Breast epithelium (tissue), 3 donors: Measurements from ENCODE around the gene TMEM132D.

Experiments
- CTCF ChIP-seq, 3 donors: fragments of 450-650 bp; IDR thresholded peaks; one replicate each; pipeline ENCODE4 v1.5.1; 2016 to 2017; ENCODE audit warnings: antibody characterized with exemption in 3 of 3, mild to moderate bottlenecking in 3 of 3, moderate library complexity in 3 of 3
- POLR2A ChIP-seq: fragments of 450-650 bp; IDR thresholded peaks from one replicate; pipeline ENCODE4 v1.6.1; 2016; ENCODE audit warnings: antibody characterized with exemption, mild to moderate bottlenecking, moderate library complexity
- POLR2AphosphoS5 ChIP-seq, 3 donors: sonication (generic); formaldehyde crosslinking; IDR thresholded peaks; one replicate each; pipeline ENCODE4 v1.6.1; 2017; ENCODE audit warnings: antibody characterized with exemption in 3 of 3

- TF ChIP-seq CTCF (IDR thresholded peaks at IDR 0.05), result no peak
- no peak for TF ChIP-seq POLR2AphosphoS5 (IDR thresholded peaks at IDR 0.05)
- no peak for TF ChIP-seq POLR2A
Measured at GRCh38 chr12:129631316-129631715, 272.5 kb downstream of the TMEM132D start.
